IMR-90 (cell line): ENCODE data around the gene PRLH. TPM values are rescaled to one million over a fixed set of nuclear protein-coding genes. Genes with fewer than 3 reads are reported as not detected.
A peak's percentile ranks its signal among the peaks of the same experiment; 100 is the strongest.

Experiments
- ATAC-seq: fragments of 200-7000 bp; cut with Tn5 transposase; 2 replicates; pipeline ENCODE4 v1.9.1; 2020; ENCODE audit warnings: low read depth, mild to moderate bottlenecking, moderate library complexity
- BruUV-seq: library from RNA; stranded (reverse); fragments of 400-500 nt; replicated peaks from 2 replicates; lab custom pipeline; 2021; lab: Mats Ljungman, UMichigan
- CTCF ChIA-PET: fragments of 300-600 bp; formaldehyde crosslinking; extraction: SDS; loops from one replicate; lab custom pipeline; 2021; ENCODE audit warnings: antibody characterized with exemption; lab: Yijun Ruan, JAX
- POLR2A ChIA-PET: fragments of 300-600 bp; sonication (Branson Sonifier 250); formaldehyde crosslinking; loops from one replicate; lab custom pipeline; 2022; ENCODE audit warnings: antibody characterized with exemption; ENCODE audit not compliant: unreplicated experiment; lab: Charles Lee
- DNase-seq: peaks from one replicate; pipeline ENCODE4 v3.0.0; 2013
- H2AFZ ChIP-seq: replicated peaks from 2 replicates; pipeline ENCODE3; 2013; ENCODE audit warnings: low read length, mild to moderate bottlenecking; ENCODE audit not compliant: poor library complexity
- H2AK5ac ChIP-seq: 2 replicates; pipeline ENCODE4 v1.6.1; 2013; ENCODE audit warnings: low read depth, low read length, inconsistent platforms
- H2AK9ac ChIP-seq: replicated peaks from 2 replicates; pipeline ENCODE3; 2013; ENCODE audit warnings: mild to moderate bottlenecking, low read depth, low read length, moderate library complexity; ENCODE audit not compliant: poor library complexity
- H2BK120ac ChIP-seq: 2 replicates; pipeline ENCODE4 v1.6.1; 2013; ENCODE audit warnings: low read depth, low read length, inconsistent platforms
- H2BK15ac ChIP-seq: 3 replicates; pipeline ENCODE4 v1.6.1; 2013; ENCODE audit warnings: low read depth, low read length, inconsistent platforms
- H2BK20ac ChIP-seq: 2 replicates; pipeline ENCODE4 v1.6.1; 2013; ENCODE audit warnings: low read depth, mild to moderate bottlenecking, inconsistent platforms, low read length, moderate library complexity
- H2BK5ac ChIP-seq: 2 replicates; pipeline ENCODE4 v1.6.1; 2013; ENCODE audit warnings: mild to moderate bottlenecking, low read depth, low read length, inconsistent platforms; ENCODE audit not compliant: poor library complexity, severe bottlenecking
- H3K14ac ChIP-seq: replicated peaks from 2 replicates; pipeline ENCODE4 v1.6.1; 2013; ENCODE audit warnings: low read depth, low read length, inconsistent platforms
- H3K18ac ChIP-seq: 2 replicates; pipeline ENCODE4 v1.6.1; 2013; ENCODE audit warnings: low read depth, low read length, control low read depth
- H3K23ac ChIP-seq: 2 replicates; pipeline ENCODE4 v1.6.1; 2013; ENCODE audit warnings: low read depth, low read length, inconsistent platforms
- H3K27ac ChIP-seq: 2 replicates; pipeline ENCODE4 v1.5.1; 2013; ENCODE audit warnings: mild to moderate bottlenecking, control low read depth, low read length; ENCODE audit not compliant: insufficient read depth
- H3K27me3 ChIP-seq: 2 replicates; pipeline ENCODE4 v1.6.1; 2013; ENCODE audit warnings: low read length; ENCODE audit not compliant: control insufficient read depth, insufficient read depth
- H3K36me3 ChIP-seq: 2 replicates; pipeline ENCODE4 v1.6.1; 2013; ENCODE audit warnings: low read length, mixed read lengths; ENCODE audit not compliant: control insufficient read depth, insufficient read depth
- H3K4ac ChIP-seq: 2 replicates; pipeline ENCODE4 v1.6.1; 2013; ENCODE audit warnings: low read depth, low read length, inconsistent platforms
- H3K4me1 ChIP-seq: 2 replicates; pipeline ENCODE4 v1.6.1; 2013; ENCODE audit warnings: low read length, mixed read lengths; ENCODE audit not compliant: control insufficient read depth, insufficient read depth
- H3K4me2 ChIP-seq: 2 replicates; pipeline ENCODE4 v1.6.1; 2013; ENCODE audit warnings: low read depth, mild to moderate bottlenecking, control low read depth, low read length, moderate library complexity
- H3K4me3 ChIP-seq: 2 replicates; pipeline ENCODE4 v1.5.1; 2013; ENCODE audit warnings: low read depth, mild to moderate bottlenecking, control low read depth, low read length, moderate library complexity; ENCODE audit not compliant: insufficient read depth
- H3K56ac ChIP-seq: 2 replicates; pipeline ENCODE4 v1.6.1; 2013; ENCODE audit warnings: low read length, inconsistent platforms; ENCODE audit not compliant: insufficient read depth; ENCODE audit errors: extremely low read depth
- H3K79me1 ChIP-seq, 2 experiments: 2 replicates each; pipeline ENCODE4 v1.6.1; 2013; ENCODE audit warnings: low read length in 2 of 2, inconsistent platforms in 1 of 2, low read depth in 1 of 2
- H3K9ac ChIP-seq: 2 replicates; pipeline ENCODE4 v1.6.1; 2013; ENCODE audit warnings: low read depth, low read length, control low read depth
- H3K9me1 ChIP-seq: 2 replicates; pipeline ENCODE4 v1.6.1; 2013; ENCODE audit warnings: low read length, inconsistent platforms; ENCODE audit not compliant: insufficient read depth
- H3K9me3 ChIP-seq: 2 replicates; pipeline ENCODE4 v1.6.1; 2013; ENCODE audit warnings: low read length; ENCODE audit not compliant: control insufficient read depth, insufficient read depth
- H4K20me1 ChIP-seq: 2 replicates; pipeline ENCODE4 v1.6.1; 2013; ENCODE audit warnings: low read length, inconsistent platforms; ENCODE audit not compliant: insufficient read depth
- H4K5ac ChIP-seq: 2 replicates; pipeline ENCODE4 v1.6.1; 2013; ENCODE audit warnings: mild to moderate bottlenecking, low read depth, low read length, control low read depth
- H4K8ac ChIP-seq, 2 experiments: 2 replicates each; pipeline ENCODE4 v1.6.1; 2013; ENCODE audit warnings: low read depth in 2 of 2, low read length in 2 of 2, control low read depth in 1 of 2, inconsistent platforms in 1 of 2
- H4K91ac ChIP-seq: 2 replicates; pipeline ENCODE4 v1.6.1; 2013; ENCODE audit warnings: low read depth, low read length, inconsistent platforms; ENCODE audit not compliant: insufficient read depth
- BHLHE40 ChIP-seq: fragments of 150-350 bp; IDR thresholded peaks from 2 replicates; pipeline ENCODE4 v1.6.1; 2016; ENCODE audit warnings: mild to moderate bottlenecking, low read depth, low read length
- CEBPB ChIP-seq: IDR thresholded peaks from 2 replicates; pipeline ENCODE4 v1.6.1; 2012; ENCODE audit warnings: low read depth, low read length, improper control_type of control experiment
- CHD1 ChIP-seq: IDR thresholded peaks from 2 replicates; pipeline ENCODE4 v1.6.1; 2012; ENCODE audit warnings: low read depth, low read length, improper control_type of control experiment
- FOS ChIP-seq: fragments of 150-350 bp; IDR thresholded peaks from 2 replicates; pipeline ENCODE4 v1.6.1; 2016; ENCODE audit warnings: low read depth, low read length
- MAFK ChIP-seq: IDR thresholded peaks from 2 replicates; pipeline ENCODE4 v1.6.1; 2012; ENCODE audit warnings: low read depth, low read length, improper control_type of control experiment
- MAZ ChIP-seq: IDR thresholded peaks from 2 replicates; pipeline ENCODE4 v1.6.1; 2012; ENCODE audit warnings: low read depth, mild to moderate bottlenecking, low read length, improper control_type of control experiment, moderate library complexity, borderline replicate concordance
- MXI1 ChIP-seq: IDR thresholded peaks from 2 replicates; pipeline ENCODE4 v1.6.1; 2012; ENCODE audit warnings: low read depth, mild to moderate bottlenecking, low read length, moderate library complexity, borderline replicate concordance
- NFE2L2 ChIP-seq: fragments of 150-350 bp; IDR thresholded peaks from 2 replicates; pipeline ENCODE4 v1.6.1; 2016; ENCODE audit warnings: low read depth, mild to moderate bottlenecking, low read length
- POLR2A ChIP-seq: IDR thresholded peaks from 2 replicates; pipeline ENCODE4 v1.6.1; 2012; ENCODE audit warnings: mild to moderate bottlenecking, low read depth, low read length
- RAD21 ChIP-seq: IDR thresholded peaks from 2 replicates; pipeline ENCODE4 v1.6.1; 2012; ENCODE audit warnings: low read length, improper control_type of control experiment
- RCOR1 ChIP-seq: IDR thresholded peaks from 2 replicates; pipeline ENCODE4 v1.6.1; 2012; ENCODE audit warnings: mild to moderate bottlenecking, low read length, improper control_type of control experiment; ENCODE audit not compliant: insufficient replicate concordance
- RFX5 ChIP-seq: IDR thresholded peaks from 2 replicates; pipeline ENCODE4 v1.8.0; 2012; ENCODE audit warnings: low read depth, mild to moderate bottlenecking, low read length, moderate library complexity
- USF2 ChIP-seq: fragments of 150-350 bp; IDR thresholded peaks from 2 replicates; pipeline ENCODE4 v1.6.1; 2017; ENCODE audit warnings: mild to moderate bottlenecking, antibody characterized with exemption, low read length, low read depth
- WGBS, 2 experiments: methylation state at CpG; one replicate each; pipeline versions ENCODE4 v1.1.5 to v1.1.7; 2013; ENCODE audit warnings: missing lambda C conversion rate in 2 of 2; ENCODE audit not compliant: insufficient read length in 1 of 2; ENCODE audit errors: extremely low coverage in 2 of 2; 5-methylcytosine and 5-hydroxymethylcytosine counted together
- dilution Hi-C: fragments of 300-500 bp; cut with HindIII; formaldehyde crosslinking; loops from one replicate; pipeline ENCODE4 v1.14.3; 2018; ENCODE audit warnings: low sequenced_read_pairs; ENCODE audit not compliant: unreplicated experiment
- in situ Hi-C: fragments of 300-500 bp; cut with MboI; formaldehyde crosslinking; loops from 3 replicates; pipeline ENCODE4 v1.14.3; 2019; ENCODE audit warnings: low sequenced_read_pairs, inconsistent platforms, mixed read lengths
- intact Hi-C: fragments of 100-400 bp; cut with micrococcal nuclease; formaldehyde crosslinking; loops from 2 replicates; pipeline ENCODE4 v1.10.0; 2022
- polyA plus RNA-seq, 3 experiments: library from polyadenylated mRNA; depleted of rRNA; stranded (reverse); fragments of >200 nt; gene quantifications; 2 replicates each; pipeline ENCODE4 v1.2.3, GENCODE V29; 2012; ENCODE audit warnings: low replicate concordance in 1 of 3
- total RNA-seq: library from RNA; depleted of rRNA; stranded (reverse); fragments of >200 nt; gene quantifications from 2 replicates; pipeline ENCODE4 v1.2.3, GENCODE V29; 2012
- TF ChIP-seq, protein P1 (sequence below): fragments of 150-350 bp; IDR thresholded peaks from 2 replicates; pipeline ENCODE4 v1.6.1; 2016; ENCODE audit warnings: low read depth, mild to moderate bottlenecking, low read length, moderate library complexity, borderline replicate concordance
- TF ChIP-seq, protein P2 (sequence below): conservative IDR thresholded peaks from 2 replicates; pipeline ENCODE4 v1.5.1; 2012; ENCODE audit warnings: mild to moderate bottlenecking, low read depth, low read length, improper control_type of control experiment

The PRLH gene
- total and polyA plus RNA-seq, 2 of the 4 experiments (the other 2 are of a cell fraction): not detected

- no TSS peak for BruUV-seq
- no peak overlapping the region for H3K4me3 ChIP-seq
- intact Hi-C loops: loop anchor here (5.0 kb wide), 1 partner anchor 143 kb away; no protein-coding TSS in a partner anchor
- TF ChIP-seq MXI1: no peak
- TF ChIP-seq, protein P1, sequence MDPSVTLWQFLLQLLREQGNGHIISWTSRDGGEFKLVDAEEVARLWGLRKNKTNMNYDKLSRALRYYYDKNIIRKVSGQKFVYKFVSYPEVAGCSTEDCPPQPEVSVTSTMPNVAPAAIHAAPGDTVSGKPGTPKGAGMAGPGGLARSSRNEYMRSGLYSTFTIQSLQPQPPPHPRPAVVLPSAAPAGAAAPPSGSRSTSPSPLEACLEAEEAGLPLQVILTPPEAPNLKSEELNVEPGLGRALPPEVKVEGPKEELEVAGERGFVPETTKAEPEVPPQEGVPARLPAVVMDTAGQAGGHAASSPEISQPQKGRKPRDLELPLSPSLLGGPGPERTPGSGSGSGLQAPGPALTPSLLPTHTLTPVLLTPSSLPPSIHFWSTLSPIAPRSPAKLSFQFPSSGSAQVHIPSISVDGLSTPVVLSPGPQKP: no peak
- no peak for TF ChIP-seq FOS
- no peak for TF ChIP-seq CEBPB
- TF ChIP-seq CHD1: no peak
- no peak for TF ChIP-seq NFE2L2
- TF ChIP-seq USF2: no peak
- no peak for TF ChIP-seq RAD21
- TF ChIP-seq, protein P2, sequence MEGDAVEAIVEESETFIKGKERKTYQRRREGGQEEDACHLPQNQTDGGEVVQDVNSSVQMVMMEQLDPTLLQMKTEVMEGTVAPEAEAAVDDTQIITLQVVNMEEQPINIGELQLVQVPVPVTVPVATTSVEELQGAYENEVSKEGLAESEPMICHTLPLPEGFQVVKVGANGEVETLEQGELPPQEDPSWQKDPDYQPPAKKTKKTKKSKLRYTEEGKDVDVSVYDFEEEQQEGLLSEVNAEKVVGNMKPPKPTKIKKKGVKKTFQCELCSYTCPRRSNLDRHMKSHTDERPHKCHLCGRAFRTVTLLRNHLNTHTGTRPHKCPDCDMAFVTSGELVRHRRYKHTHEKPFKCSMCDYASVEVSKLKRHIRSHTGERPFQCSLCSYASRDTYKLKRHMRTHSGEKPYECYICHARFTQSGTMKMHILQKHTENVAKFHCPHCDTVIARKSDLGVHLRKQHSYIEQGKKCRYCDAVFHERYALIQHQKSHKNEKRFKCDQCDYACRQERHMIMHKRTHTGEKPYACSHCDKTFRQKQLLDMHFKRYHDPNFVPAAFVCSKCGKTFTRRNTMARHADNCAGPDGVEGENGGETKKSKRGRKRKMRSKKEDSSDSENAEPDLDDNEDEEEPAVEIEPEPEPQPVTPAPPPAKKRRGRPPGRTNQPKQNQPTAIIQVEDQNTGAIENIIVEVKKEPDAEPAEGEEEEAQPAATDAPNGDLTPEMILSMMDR: no peak
- no peak for TF ChIP-seq MAFK
- no peak for TF ChIP-seq MAZ
- TF ChIP-seq RCOR1: no peak
- TF ChIP-seq POLR2A: no peak
- no peak for TF ChIP-seq RFX5
- TF ChIP-seq BHLHE40: no peak
Measured at GRCh38 chr2:237599465-237600110, 33.2 kb downstream of the PRLH start.

More at GRCh38 chr2:237599465-237600110, 33.2 kb downstream of the PRLH start:
- Histone ChIP-seq H3K36me3 (no peaks in the 10 kb centered on the region), H3K14ac (peak overlapping the region; percentile 61), H2BK20ac (peak overlapping the region; percentile 15; the same call in 1 of the 2 replicates), H3K9me1 (peaks cover 9% of the 10 kb centered on the region; the same call in 1 of the 2 replicates), H4K91ac (peak overlapping the region; percentile 61), H3K9ac (no peak overlapping the region), H3K4me1 (peaks cover 9% of the 10 kb centered on the region), H3K4ac (peak overlapping the region; percentile 65; the same call in 1 of the 2 replicates), H3K79me1 (no peaks in the 10 kb centered on the region), H3K9me3 (no peaks in the 10 kb centered on the region), H3K56ac (peak overlapping the region; percentile 35; the same call in 1 of the 2 replicates), H4K8ac (peak overlapping the region; percentile 87 to 89), H3K18ac (peak overlapping the region; percentile 61; the same call in 1 of the 2 replicates), H2BK5ac (no peak overlapping the region), H2AK5ac (peak overlapping the region; percentile 56), H3K27ac (no peak overlapping the region), H3K23ac (peak overlapping the region; percentile 65; the same call in 1 of the 2 replicates), H2AFZ (peak overlapping the region; percentile 82), H3K27me3 (no peaks in the 10 kb centered on the region), H2AK9ac (peak overlapping the region; percentile 22), H2BK120ac (peak overlapping the region; percentile 90), H3K4me2 (no peak overlapping the region; the same call in 1 of the 2 replicates), H2BK15ac (peak overlapping the region; percentile 51; the same call in 1 of the 3 replicates), H4K5ac (peak overlapping the region; percentile 78), H4K20me1 (no peaks in the 10 kb centered on the region)
- WGBS, 2 experiments: 64% methylated on average over 7 of the region's 9 CpGs; no CpG with 5 or more reads in 1 of the 2 experiments
- ChIA-PET POLR2A (no interaction called here), CTCF (no interaction called here)
- ATAC-seq (no peak), DNase-seq (no peak)
- dilution Hi-C loops (no loop called here), in situ Hi-C loops (no loop called here)
